ENCODE data around the gene ABI3.

DNA sequence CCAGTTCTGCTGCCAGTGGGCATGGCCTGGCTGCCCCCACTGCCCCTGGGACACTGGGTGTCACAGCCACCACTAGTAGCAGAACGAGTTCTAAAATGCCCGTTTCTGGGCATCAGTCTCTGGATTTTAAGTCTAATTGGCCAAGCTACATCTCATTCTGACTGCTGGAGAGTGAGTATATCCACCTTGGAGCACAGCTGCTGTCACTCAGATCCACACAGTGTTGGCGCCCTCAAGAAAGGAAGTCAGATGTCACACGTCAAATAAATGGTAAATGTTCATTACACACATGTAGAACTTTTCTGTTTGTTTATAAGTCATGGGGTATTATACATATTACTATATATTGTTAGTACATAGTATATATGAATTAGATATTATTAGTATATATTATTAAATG, 19.6 kb upstream of the ABI3 start:
- TF ChIP-seq, protein P1, sequence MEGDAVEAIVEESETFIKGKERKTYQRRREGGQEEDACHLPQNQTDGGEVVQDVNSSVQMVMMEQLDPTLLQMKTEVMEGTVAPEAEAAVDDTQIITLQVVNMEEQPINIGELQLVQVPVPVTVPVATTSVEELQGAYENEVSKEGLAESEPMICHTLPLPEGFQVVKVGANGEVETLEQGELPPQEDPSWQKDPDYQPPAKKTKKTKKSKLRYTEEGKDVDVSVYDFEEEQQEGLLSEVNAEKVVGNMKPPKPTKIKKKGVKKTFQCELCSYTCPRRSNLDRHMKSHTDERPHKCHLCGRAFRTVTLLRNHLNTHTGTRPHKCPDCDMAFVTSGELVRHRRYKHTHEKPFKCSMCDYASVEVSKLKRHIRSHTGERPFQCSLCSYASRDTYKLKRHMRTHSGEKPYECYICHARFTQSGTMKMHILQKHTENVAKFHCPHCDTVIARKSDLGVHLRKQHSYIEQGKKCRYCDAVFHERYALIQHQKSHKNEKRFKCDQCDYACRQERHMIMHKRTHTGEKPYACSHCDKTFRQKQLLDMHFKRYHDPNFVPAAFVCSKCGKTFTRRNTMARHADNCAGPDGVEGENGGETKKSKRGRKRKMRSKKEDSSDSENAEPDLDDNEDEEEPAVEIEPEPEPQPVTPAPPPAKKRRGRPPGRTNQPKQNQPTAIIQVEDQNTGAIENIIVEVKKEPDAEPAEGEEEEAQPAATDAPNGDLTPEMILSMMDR (IDR thresholded peaks at IDR 0.05), result no peak
- TF ChIP-seq POLR2A (IDR thresholded peaks at IDR 0.05), result no peak
- TF ChIP-seq EP300 (IDR thresholded peaks at IDR 0.05), result no peak
- no peak for TF ChIP-seq POLR2AphosphoS5 (IDR thresholded peaks at IDR 0.05)

Measured in stomach (tissue), 4 donors.